K562 (cell line): ENCODE data around the gene PNMA8A. TPM values are rescaled to one million over a fixed set of nuclear protein-coding genes. Genes with fewer than 3 reads are reported as not detected.

Experiments
- ATAC-seq: fragments of 200-7000 bp; cut with Tn5 transposase; 3 replicates; pipeline ENCODE4 v1.9.1; 2020; ENCODE audit warnings: moderate library complexity
- BruUV-seq: library from RNA; stranded (reverse); fragments of 400-500 nt; replicated peaks from 2 replicates; lab custom pipeline; 2021; lab: Mats Ljungman, UMichigan
- CTCF ChIA-PET: fragments of 300-600 bp; formaldehyde crosslinking; extraction: SDS; loops from one replicate; lab custom pipeline; 2021; ENCODE audit warnings: low intra/inter-chr PET ratio; lab: Yijun Ruan, JAX
- POLR2A ChIA-PET: fragments of 300-600, 350-650 bp; sonication (Branson Sonifier 250); formaldehyde crosslinking; extraction: SDS; loops from one replicate; lab custom pipeline; 2021; ENCODE audit warnings: antibody characterized with exemption, inconsistent platforms; lab: Yijun Ruan, JAX
- DNase-seq, 4 experiments: peaks; one replicate each; pipeline versions ENCODE4 v3.0.0 to v3.0.0-alpha.2; 2011 to 2018; ENCODE audit warnings: low spot score in 3 of 4, mixed read lengths in 3 of 4; ENCODE audit errors: extremely low read depth in 1 of 4
- FAIRE-seq: peaks from 2 replicates; lab custom pipeline; 2011; peaks lifted over from hg19 to GRCh38; lab: Jason Lieb, UNC
- H2AFZ ChIP-seq: 2 replicates; pipeline ENCODE4 v1.6.0; 2011; ENCODE audit warnings: low read depth, low read length, control low read depth, inconsistent platforms
- H3K27ac ChIP-seq: fragments of 200-600 bp; 3 replicates; pipeline ENCODE4 v1.8.0; 2011; ENCODE audit warnings: low read depth, mild to moderate bottlenecking, control low read depth, inconsistent platforms, low read length, moderate library complexity, mixed read lengths; ENCODE audit errors: extremely low read depth
- H3K27me3 ChIP-seq, 2 experiments: fragments of 300-600 bp in 1 of 2; 2 replicates in 1 of 2; 3 replicates in 1 of 2; pipeline versions ENCODE4 v1.6.0 to v1.8.0; 2011; ENCODE audit warnings: inconsistent platforms in 2 of 2, low read length in 2 of 2, mild to moderate bottlenecking in 1 of 2, mixed read lengths in 1 of 2, moderate library complexity in 1 of 2; ENCODE audit not compliant: control insufficient read depth in 2 of 2, insufficient read depth in 2 of 2
- H3K36me3 ChIP-seq: fragments of 300-600 bp; 3 replicates; pipeline ENCODE4 v1.8.0; 2011; ENCODE audit warnings: mild to moderate bottlenecking, low read length, inconsistent platforms; ENCODE audit not compliant: control insufficient read depth, insufficient read depth
- H3K4me1 ChIP-seq, 2 experiments: fragments of 200-600 bp in 1 of 2; replicated peaks in 1 of 2; 2 replicates in 1 of 2; 3 replicates in 1 of 2; pipeline versions ENCODE4 v1.5.1 to v1.8.0; 2011; ENCODE audit warnings: inconsistent platforms in 2 of 2, low read length in 2 of 2, mild to moderate bottlenecking in 1 of 2, mixed read lengths in 1 of 2, moderate library complexity in 1 of 2; ENCODE audit not compliant: control insufficient read depth in 2 of 2, insufficient read depth in 2 of 2
- H3K4me2 ChIP-seq: 2 replicates; pipeline ENCODE4 v1.6.1; 2011; ENCODE audit warnings: low read length, control low read depth, inconsistent platforms, mixed read lengths; ENCODE audit not compliant: insufficient read depth
- H3K4me3 ChIP-seq: fragments of 200-600 bp; sonication (generic), shearing (Covaris generic); 2 replicates; pipeline ENCODE4 v1.5.1; 2016; ENCODE audit warnings: control low read depth, inconsistent platforms
- H3K79me2 ChIP-seq: fragments of 200-600 bp; 3 replicates; pipeline ENCODE4 v1.8.0; 2011; ENCODE audit warnings: low read length, inconsistent platforms; ENCODE audit not compliant: control insufficient read depth, insufficient read depth
- H3K9ac ChIP-seq, 2 experiments: 2 replicates each; pipeline versions ENCODE4 v1.6.0 to v1.6.1; 2011; ENCODE audit warnings: low read depth in 2 of 2, low read length in 2 of 2, control low read depth in 1 of 2, inconsistent platforms in 1 of 2, mild to moderate bottlenecking in 1 of 2, mixed read lengths in 1 of 2; ENCODE audit not compliant: insufficient read depth in 1 of 2
- H3K9me1 ChIP-seq: one replicate; pipeline ENCODE4 v1.6.0; 2011; ENCODE audit warnings: inconsistent platforms, mild to moderate bottlenecking, low read length, moderate library complexity; ENCODE audit not compliant: control insufficient read depth, insufficient read depth
- H3K9me3 ChIP-seq: replicated peaks from 2 replicates; pipeline ENCODE4 v1.5.1; 2011; ENCODE audit warnings: low read depth, low read length, inconsistent platforms; ENCODE audit not compliant: control insufficient read depth, insufficient read depth
- H4K20me1 ChIP-seq: replicated peaks from 2 replicates; pipeline ENCODE4 v1.6.1; 2011; ENCODE audit warnings: low read length, inconsistent platforms, mixed read lengths; ENCODE audit not compliant: control insufficient read depth, insufficient read depth
- BCLAF1 ChIP-seq, 2 experiments: fragments of 450-650 bp in 1 of 2; IDR thresholded peaks; 2 replicates each; pipeline ENCODE4 v1.6.1; 2011 to 2017; ENCODE audit warnings: low read depth in 2 of 2, antibody characterized with exemption in 1 of 2, borderline replicate concordance in 1 of 2, low read length in 1 of 2, mild to moderate bottlenecking in 1 of 2, mixed read lengths in 1 of 2; ENCODE audit not compliant: control insufficient read depth in 1 of 2
- E2F1 ChIP-seq: sonication (generic); formaldehyde crosslinking; IDR thresholded peaks from 2 replicates; pipeline ENCODE4 v1.8.1; 2023; ENCODE audit warnings: mild to moderate bottlenecking, missing genetic modification reagents, moderate library complexity
- FOXA1 ChIP-seq: fragments of 450-650 bp; IDR thresholded peaks from 2 replicates; pipeline ENCODE4 v1.6.1; 2016; ENCODE audit warnings: mild to moderate bottlenecking, borderline replicate concordance
- ILK ChIP-seq: fragments of 450-650 bp; IDR thresholded peaks from 2 replicates; pipeline ENCODE4 v1.6.1; 2016; ENCODE audit warnings: missing genetic modification characterization, low read depth, mild to moderate bottlenecking, missing compliant biosample characterization, moderate library complexity, borderline replicate concordance
- JUNB ChIP-seq: fragments of 450-650 bp; formaldehyde crosslinking; conservative IDR thresholded peaks from 2 replicates; pipeline ENCODE4 v1.4.0; 2020; ENCODE audit warnings: mild to moderate bottlenecking
- RBFOX2 ChIP-seq: fragments of 200-400 bp; formaldehyde crosslinking; IDR thresholded peaks from 2 replicates; pipeline ENCODE4 v1.6.1; 2017; ENCODE audit warnings: low read depth, mild to moderate bottlenecking, low read length, moderate library complexity
- SPI1 ChIP-seq: IDR thresholded peaks from 2 replicates; pipeline ENCODE4 v1.6.1; 2011; ENCODE audit warnings: low read depth, low read length, control low read depth, borderline replicate concordance
- TAF1 ChIP-seq: IDR thresholded peaks from 2 replicates; pipeline ENCODE4 v1.6.1; 2011; ENCODE audit warnings: mild to moderate bottlenecking, low read length, moderate library complexity; ENCODE audit not compliant: insufficient read depth, control insufficient read depth, severe bottlenecking; ENCODE audit errors: extremely low read depth
- ZBTB11 ChIP-seq, 3 experiments: fragments of 200-800 bp in 1 of 3; fragments of 250-450 bp in 1 of 3; fragments of 450-650 bp in 1 of 3; sonication (Bioruptor Pico) in 1 of 3; sonication (Bioruptor generic) in 1 of 3; formaldehyde crosslinking in 1 of 3; IDR thresholded peaks; 2 replicates each; pipeline versions ENCODE4 v1.6.1 to v1.8.0; 2016 to 2022; ENCODE audit warnings: mild to moderate bottlenecking in 2 of 3, missing genetic modification characterization in 2 of 3, missing compliant biosample characterization in 1 of 3, moderate library complexity in 1 of 3
- WGBS: fragments of 100-300 bp; shearing (Covaris generic); methylation state at CpG from one replicate; pipeline ENCODE4 v1.1.6; 2016; ENCODE audit warnings: low coverage, mixed read lengths; ENCODE audit not compliant: insufficient coverage; ENCODE audit errors: missing lambda C conversion rate; 5-methylcytosine and 5-hydroxymethylcytosine counted together
- in situ Hi-C: fragments of 300-500 bp; cut with MboI; formaldehyde crosslinking; loops from 4 replicates; pipeline ENCODE4 v1.15.0; 2018; ENCODE audit warnings: inconsistent platforms, mixed read lengths
- intact Hi-C: fragments of 100-400 bp; cut with micrococcal nuclease; formaldehyde crosslinking; loops from 2 replicates; pipeline ENCODE4 v1.14.2; 2022
- polyA plus RNA-seq, 8 experiments: library from polyadenylated mRNA; depleted of rRNA in 4 of 8; stranded (reverse) in 5 of 8; unstranded in 3 of 8; fragments of >200 nt; fragmentation: Nextera tagmentation in 2 of 8; fragmentation: Illumina TruSeq in 1 of 8; extraction: Ambion mirVana in 2 of 8; extraction: Trizol in 1 of 8; gene quantifications; 2 replicates each; pipeline versions ENCODE4 v1.2.1 to v1.2.3, GENCODE V29; 2011 to 2014; ENCODE audit warnings: inconsistent platforms in 1 of 8, missing spikeins in 1 of 8
- total RNA-seq, 7 experiments: library from RNA; depleted of rRNA in 6 of 7; stranded (reverse); fragments of >200 nt in 6 of 7; fragmentation: Illumina TruSeq in 2 of 7; extraction: Trizol in 2 of 7; gene quantifications; 2 replicates each; pipeline versions ENCODE4 v1.2.1 to v1.2.3, GENCODE V29; 2011 to 2021; ENCODE audit warnings: low replicate concordance in 1 of 7

The PNMA8A gene
- total and polyA plus RNA-seq, 9 of the 15 experiments (the other 6 are each of a cell fraction or from before 2014, with no cell fraction given) = 6.6 to 23.8 (median 14.9) TPM

GRCh38 chr19:46484656-46485055 lies 13.3 kb upstream of the PNMA8A start (continued):
- TF ChIP-seq TAF1 = no peak
- TF ChIP-seq FOXA1 = no peak
- TF ChIP-seq JUNB (CRISPR knock-in tag) = no peak
- TF ChIP-seq BCLAF1 (IDR thresholded peaks at IDR 0.05; ENCODE audit: borderline replicate concordance in 1 of 2, control insufficient read depth in 1 of 2, low read depth in 2 of 2, low read length in 1 of 2) = no peak
- TF ChIP-seq RBFOX2 = no peak

GRCh38 chr19:46482631-46483030 lies 11.3 kb upstream of the PNMA8A start:
- no peak overlapping the region for H3K9ac ChIP-seq
- no peak for DNase-seq
- in situ Hi-C loops = no loop called here
- H3K27me3 ChIP-seq = peaks cover 21 to 62% of the 10 kb centered on the region in 2 experiments
- no peaks in the 10 kb centered on the region for H3K9me1 ChIP-seq
- no peak overlapping the region for H3K4me3 ChIP-seq
- POLR2A ChIA-PET = no interaction called here
- TF ChIP-seq ZBTB11 (CRISPR knock-in tag; IDR thresholded peaks at IDR 0.05) (no peak), E2F1 (CRISPR knock-in tag) (no peak), ILK (no peak), SPI1 (no peak)
- TF ChIP-seq, all 486 proteins: peak for 0
- 0% methylated on average over 3 of the region's 3 CpGs for WGBS
- Histone ChIP-seq H3K36me3 (no peaks in the 10 kb centered on the region), H3K9me3 (no peaks in the 10 kb centered on the region), H3K4me2 (no peak overlapping the region), H3K79me2 (no peaks in the 10 kb centered on the region), H3K27ac (no peak overlapping the region), H3K4me1 (peaks cover 0 to 5% of the 10 kb centered on the region in 2 experiments; a peak in 3 of 5 replicates), H2AFZ (no peak overlapping the region), H4K20me1 (0 out of 2 replicates have a peak, but pooled peaks cover 4% of the 10 kb centered on the region)
- FAIRE-seq (no peak), ATAC-seq (no peak)
- CTCF ChIA-PET = interaction anchor here (1.2 to 1.8 kb wide), 2 partner anchors 81 to 87 kb away, joined by 3 to 6 read pairs; no protein-coding TSS in a partner anchor
- BruUV-seq = no TSS peak
- intact Hi-C loops = no loop called here
